Esophagus squamous epithelium (tissue), 4 donors: Measurements from ENCODE around the gene COMMD6.

ENCODE experiments used
- CTCF ChIP-seq, 6 experiments: fragments of 450-650 bp in 4 of 6; fragments of 200-600 bp in 2 of 6; sonication (generic) in 2 of 6; IDR thresholded peaks; one replicate each; pipeline ENCODE4 v1.5.1; 2016 to 2019; ENCODE audit warnings: antibody characterized with exemption in 6 of 6, mild to moderate bottlenecking in 4 of 6, moderate library complexity in 4 of 6
- POLR2A ChIP-seq, 4 donors: fragments of 450-650 bp; IDR thresholded peaks; one replicate each; pipeline ENCODE4 v1.6.1; 2017; ENCODE audit warnings: antibody characterized with exemption in 4 of 4, mild to moderate bottlenecking in 4 of 4, moderate library complexity in 3 of 4

GRCh38 chr13:75541287-75541686 lies 3.6 kb upstream of the COMMD6 start:
- TF ChIP-seq POLR2A (IDR thresholded peaks at IDR 0.05) (no peak), CTCF (IDR thresholded peaks at IDR 0.05) (no peak)
